Activated T-helper 1 cell treated with anti-CD3 and anti-CD28 coated beads, Interleukin-12 subunit alpha, Interleukin-12 subunit beta, Interleukin-2, Interleukin-4 antibody, amounts not matched to agents 30 ng/mL and 10 ng/mL and 1 ng/mL, durations not matched to agents 14 hours and 24 hours and 36 hours (primary cell): ENCODE data around the gene DHCR24. TPM values are rescaled to one million over a fixed set of nuclear protein-coding genes. Genes with fewer than 3 reads are reported as not detected.

ENCODE experiments used
- DNase-seq: peaks from one replicate; pipeline ENCODE4 v3.0.0; 2021; ENCODE audit warnings: low spot score
- H3K27ac Mint-ChIP-seq: one replicate; pipeline ENCODE4 v1.8.0; 2021; ENCODE audit warnings: mild to moderate bottlenecking, mixed read lengths
- H3K27me3 Mint-ChIP-seq: one replicate; pipeline ENCODE4 v1.8.0; 2022; ENCODE audit warnings: mild to moderate bottlenecking, moderate library complexity, mixed read lengths; ENCODE audit not compliant: insufficient read depth
- H3K36me3 Mint-ChIP-seq: one replicate; pipeline ENCODE4 v1.8.0; 2021; ENCODE audit warnings: low read depth, mixed read lengths
- H3K4me1 Mint-ChIP-seq: one replicate; pipeline ENCODE4 v1.8.0; 2021; ENCODE audit warnings: low read depth, mixed read lengths
- H3K4me3 Mint-ChIP-seq: one replicate; pipeline ENCODE4 v1.8.0; 2021; ENCODE audit warnings: mild to moderate bottlenecking, moderate library complexity, mixed read lengths
- H3K9me3 Mint-ChIP-seq: one replicate; pipeline ENCODE4 v1.8.0; 2021; ENCODE audit warnings: mixed read lengths
- intact Hi-C: fragments of 100-400 bp; cut with micrococcal nuclease; formaldehyde crosslinking; loops from one replicate; pipeline ENCODE4 v1.15.1; 2024
- total RNA-seq: library from RNA; stranded (reverse); gene quantifications from 2 replicates; pipeline ENCODE4 v1.2.3, GENCODE V29; 2022

DHCR24 gene
- total RNA-seq, 1 donor from 2014 or later = 211 TPM

DNA sequence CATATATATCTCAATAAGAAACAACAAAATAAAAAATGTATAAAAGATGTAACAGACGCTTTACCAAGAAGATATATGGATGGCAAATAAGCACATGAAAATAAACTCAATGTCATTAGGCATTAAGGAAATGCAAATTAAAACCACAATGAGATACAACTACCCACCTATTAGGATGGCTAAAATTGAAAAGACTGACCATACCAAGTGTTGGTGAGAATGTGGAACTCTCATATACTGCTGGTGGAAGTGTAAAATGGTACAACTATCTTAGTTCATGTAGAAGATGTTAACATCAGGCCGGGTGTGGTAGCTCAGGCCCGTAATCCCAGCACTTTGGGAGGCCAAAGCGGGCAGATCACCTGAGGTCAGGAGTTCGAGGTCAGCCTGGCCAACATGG is 43.5 kb downstream of the DHCR24 start:
- no peak for DNase-seq
- intact Hi-C loops = no loop called here
- H3K9me3 Mint-ChIP-seq = no peaks in the 10 kb centered on the region

DNA sequence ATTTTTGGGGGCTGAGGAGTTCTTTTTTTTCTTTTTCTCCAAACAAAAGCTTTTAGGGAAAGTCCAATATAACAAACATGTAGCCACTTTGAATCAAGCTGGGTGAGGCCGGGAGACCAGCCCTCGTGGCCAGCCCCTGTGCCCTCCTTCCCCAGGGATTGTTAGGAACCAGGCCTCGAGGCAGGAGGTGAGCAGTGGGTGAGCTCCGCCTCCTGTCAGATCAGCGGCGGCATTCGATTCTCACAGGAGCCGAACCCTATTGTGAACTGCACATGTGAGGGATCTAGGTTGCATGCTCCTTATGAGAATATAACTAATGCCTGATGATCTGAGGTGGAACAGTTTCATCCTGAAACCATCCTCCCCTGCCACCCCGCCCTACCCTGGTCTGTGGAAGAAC is 44.0 kb downstream of the DHCR24 start:
- H3K27ac Mint-ChIP-seq = no peak overlapping the region
- DNase-seq = no peak
- no peaks in the 10 kb centered on the region for H3K9me3 Mint-ChIP-seq
- H3K4me3 Mint-ChIP-seq = no peak overlapping the region
- no peaks in the 10 kb centered on the region for H3K4me1 Mint-ChIP-seq
- no peaks in the 10 kb centered on the region for H3K27me3 Mint-ChIP-seq
- intact Hi-C loops = no loop called here
- H3K36me3 Mint-ChIP-seq = peaks cover 9% of the 10 kb centered on the region

More for the DNA sequence above, 43.5 kb downstream of the DHCR24 start:
- Mint-ChIP-seq H3K27me3 (no peaks in the 10 kb centered on the region), H3K4me1 (no peaks in the 10 kb centered on the region), H3K36me3 (peaks cover 12% of the 10 kb centered on the region), H3K4me3 (no peak overlapping the region), H3K27ac (no peak overlapping the region)

DNA sequence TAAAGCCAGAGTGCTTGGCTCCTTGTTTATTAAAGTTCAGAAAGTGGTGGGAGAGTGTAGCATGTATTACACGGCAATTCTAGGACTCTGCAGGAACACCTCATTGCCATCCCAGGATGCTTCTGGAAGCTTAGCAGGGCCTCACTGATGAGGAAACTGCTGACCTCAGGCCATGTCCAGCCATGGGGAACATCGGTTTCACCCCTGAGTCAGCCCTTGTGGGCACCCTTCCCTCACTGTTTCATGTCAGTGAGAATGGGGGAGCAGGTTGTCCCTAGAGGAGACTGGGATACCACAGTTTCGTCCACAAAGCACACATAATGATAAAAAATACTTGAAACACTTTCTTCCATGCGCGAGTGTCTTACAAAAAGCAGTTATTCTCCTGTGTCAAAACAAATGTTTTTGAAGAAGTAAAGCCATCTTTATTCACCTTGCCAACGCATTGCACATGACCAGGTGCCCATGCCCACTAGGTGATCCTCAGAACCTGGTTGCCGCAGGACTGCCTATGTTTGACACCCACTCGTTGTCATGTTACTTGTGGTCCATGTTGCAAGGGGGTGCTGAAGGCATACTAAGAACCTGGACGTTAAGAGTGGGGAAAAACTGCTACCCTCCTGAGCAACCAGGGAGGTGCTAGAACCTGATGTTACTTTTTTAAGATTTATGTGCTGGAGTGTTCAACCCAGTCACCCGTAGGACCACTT is 44.6 kb downstream of the DHCR24 start:
- Mint-ChIP-seq H3K4me1 (no peaks in the 10 kb centered on the region), H3K9me3 (no peaks in the 10 kb centered on the region), H3K27me3 (no peaks in the 10 kb centered on the region), H3K4me3 (no peak overlapping the region), H3K27ac (no peak overlapping the region), H3K36me3 (peaks cover 4% of the 10 kb centered on the region)
- intact Hi-C loops = no loop called here
- DNase-seq = no peak

DNA sequence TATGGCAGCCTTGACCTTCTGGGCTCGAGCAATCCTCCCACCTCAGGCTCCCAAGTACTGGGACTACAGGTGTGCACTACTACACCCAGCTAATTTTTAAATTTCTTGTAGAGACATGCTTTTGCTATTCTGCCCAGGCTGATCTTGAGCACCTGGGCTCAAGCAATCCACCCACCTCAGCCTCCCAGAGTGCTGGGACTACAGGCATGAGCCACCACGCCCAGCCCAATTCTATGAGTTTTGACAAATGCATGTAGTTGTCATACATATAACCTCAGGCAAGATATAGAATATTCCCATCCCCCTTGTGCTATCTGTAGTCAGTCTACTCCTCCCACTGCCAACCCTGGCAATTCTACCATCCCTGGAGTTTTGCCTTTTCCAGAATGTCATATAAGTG is 47.2 kb downstream of the DHCR24 start:
- H3K27me3 Mint-ChIP-seq = peaks cover 4% of the 10 kb centered on the region
- no peaks in the 10 kb centered on the region for H3K36me3 Mint-ChIP-seq
- intact Hi-C loops = no loop called here

DNA sequence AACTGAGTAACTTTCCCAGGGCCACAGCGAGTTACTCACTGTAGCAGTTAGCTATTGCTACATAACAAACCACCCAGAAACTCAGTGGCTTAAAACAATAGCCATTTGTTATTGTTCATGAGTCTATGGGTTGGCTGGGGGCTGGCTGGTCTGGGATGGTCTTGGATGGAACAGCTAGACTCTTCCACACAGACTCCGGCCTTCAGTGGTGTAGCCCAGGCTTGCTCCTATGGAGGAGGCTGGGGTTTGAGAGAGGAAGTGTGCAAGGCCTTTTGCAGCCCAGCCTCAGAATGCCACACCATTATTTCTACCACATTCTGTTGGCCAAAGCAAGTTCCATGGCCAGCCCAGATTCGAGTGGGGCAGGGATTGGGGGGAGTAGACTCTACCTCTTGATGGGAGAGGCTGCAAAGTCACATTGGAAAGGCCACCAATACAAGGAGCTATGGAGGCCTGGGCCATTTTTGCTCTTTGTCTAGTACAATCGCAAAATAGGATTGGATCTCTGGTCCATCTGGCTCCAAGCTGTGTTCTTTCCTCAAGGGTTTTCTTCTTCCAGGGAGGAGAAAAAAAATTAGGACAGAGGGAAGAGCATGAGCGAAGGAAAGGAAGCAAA is 48.3 kb downstream of the DHCR24 start:
- no peak for DNase-seq
- Mint-ChIP-seq H3K27me3 (peaks cover 4% of the 10 kb centered on the region), H3K27ac (no peak overlapping the region), H3K4me1 (no peaks in the 10 kb centered on the region), H3K4me3 (no peak overlapping the region), H3K9me3 (no peaks in the 10 kb centered on the region), H3K36me3 (no peaks in the 10 kb centered on the region)
- intact Hi-C loops = no loop called here

More for the DNA sequence above, 47.2 kb downstream of the DHCR24 start:
- H3K4me1 Mint-ChIP-seq = no peaks in the 10 kb centered on the region
- no peaks in the 10 kb centered on the region for H3K9me3 Mint-ChIP-seq
- H3K27ac Mint-ChIP-seq = no peak overlapping the region
- H3K4me3 Mint-ChIP-seq = no peak overlapping the region
- no peak for DNase-seq

DNA sequence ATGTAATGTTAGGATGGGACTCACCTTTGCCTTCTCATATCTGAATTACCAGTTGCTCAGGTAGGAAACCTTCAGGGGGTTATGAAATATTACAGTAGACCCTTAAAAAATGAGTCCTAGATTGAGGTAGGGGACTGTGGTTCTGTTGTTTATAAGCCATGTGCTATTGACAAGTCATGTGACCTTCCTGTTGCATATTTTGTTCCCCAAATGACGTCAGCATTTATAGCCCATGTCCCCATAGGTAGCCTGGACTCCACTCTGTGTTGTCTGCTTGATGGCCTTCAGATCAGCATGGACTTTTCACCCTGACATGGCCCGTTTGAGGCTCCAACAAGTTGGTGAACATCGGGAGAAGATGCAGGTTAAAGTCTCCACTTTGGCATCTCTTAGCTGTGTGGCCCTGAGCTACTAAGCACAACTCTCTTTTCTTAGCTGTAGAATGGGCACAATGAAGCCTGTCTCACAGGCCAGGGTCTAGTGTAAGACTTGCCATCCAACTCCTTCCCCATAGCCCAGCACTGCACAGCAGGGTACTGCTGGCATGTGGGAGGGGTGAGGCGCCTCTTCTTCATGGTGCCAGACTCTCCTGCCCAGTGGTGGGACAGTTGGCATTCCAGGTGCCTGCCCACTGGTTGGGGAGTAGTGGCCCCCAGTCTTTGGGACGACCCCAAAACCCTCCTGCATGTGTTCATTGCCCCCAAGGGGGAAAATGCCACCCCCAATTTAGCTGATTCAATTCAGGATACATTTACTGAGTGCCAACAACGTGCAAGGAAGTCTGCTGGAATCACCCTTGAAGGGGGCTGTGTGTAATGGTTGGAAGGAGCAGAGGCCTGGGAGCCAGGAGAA is 49.8 kb downstream of the DHCR24 start:
- Mint-ChIP-seq H3K4me3 (no peak overlapping the region), H3K36me3 (no peaks in the 10 kb centered on the region), H3K27me3 (peaks cover 4% of the 10 kb centered on the region), H3K4me1 (no peaks in the 10 kb centered on the region), H3K9me3 (no peaks in the 10 kb centered on the region), H3K27ac (no peak overlapping the region)
- DNase-seq = no peak
- intact Hi-C loops = no loop called here

DNA sequence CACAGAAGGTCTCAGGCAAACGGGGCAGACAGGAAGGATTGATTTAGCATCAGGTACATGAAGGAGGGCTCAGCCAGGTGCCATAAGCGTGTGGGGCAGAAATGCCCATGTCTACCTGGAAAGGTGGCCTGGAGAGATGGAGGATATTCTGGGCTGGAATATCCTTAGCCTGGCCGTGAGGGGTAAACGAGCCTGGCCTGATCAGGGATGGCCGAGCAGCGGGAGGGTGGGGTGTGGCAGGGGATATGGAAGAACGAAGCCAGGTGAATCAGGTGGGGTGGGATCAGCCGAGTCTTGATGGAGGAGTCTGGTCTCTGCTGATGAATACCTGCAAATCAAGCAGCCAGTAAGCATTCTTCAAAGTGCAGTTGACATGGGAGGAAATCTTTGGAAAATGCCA is 50.4 kb downstream of the DHCR24 start:
- Mint-ChIP-seq H3K4me3 (no peak overlapping the region), H3K27me3 (peaks cover 4% of the 10 kb centered on the region), H3K9me3 (no peaks in the 10 kb centered on the region), H3K27ac (no peak overlapping the region), H3K4me1 (no peaks in the 10 kb centered on the region), H3K36me3 (no peaks in the 10 kb centered on the region)
- DNase-seq = no peak
- intact Hi-C loops = no loop called here

DNA sequence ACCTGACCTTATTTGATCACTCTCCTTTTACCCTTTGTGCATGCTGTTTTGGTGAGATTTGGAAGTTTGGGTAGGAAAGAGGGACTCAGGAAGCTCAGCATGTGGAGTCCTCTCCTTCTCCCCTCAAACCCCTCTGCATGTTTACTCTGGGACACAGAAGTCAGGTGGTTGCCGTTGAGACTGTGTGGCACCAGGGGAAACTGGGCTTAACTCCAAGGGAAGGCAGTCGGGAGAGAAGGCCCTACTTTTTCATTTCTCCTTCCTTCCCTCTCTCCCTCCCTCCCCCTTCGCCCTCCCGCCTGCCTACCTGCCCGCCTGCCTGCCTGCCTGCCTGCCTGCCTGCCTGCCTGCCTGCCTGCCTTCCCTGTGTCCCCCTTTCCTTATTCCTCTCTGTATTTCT is 51.0 kb downstream of the DHCR24 start:
- H3K4me1 Mint-ChIP-seq = no peaks in the 10 kb centered on the region
- no peaks in the 10 kb centered on the region for H3K36me3 Mint-ChIP-seq
- peaks cover 4% of the 10 kb centered on the region for H3K27me3 Mint-ChIP-seq
- H3K4me3 Mint-ChIP-seq = no peak overlapping the region
- H3K27ac Mint-ChIP-seq = no peak overlapping the region
- no peak for DNase-seq
- no peaks in the 10 kb centered on the region for H3K9me3 Mint-ChIP-seq
- intact Hi-C loops = no loop called here

DNA sequence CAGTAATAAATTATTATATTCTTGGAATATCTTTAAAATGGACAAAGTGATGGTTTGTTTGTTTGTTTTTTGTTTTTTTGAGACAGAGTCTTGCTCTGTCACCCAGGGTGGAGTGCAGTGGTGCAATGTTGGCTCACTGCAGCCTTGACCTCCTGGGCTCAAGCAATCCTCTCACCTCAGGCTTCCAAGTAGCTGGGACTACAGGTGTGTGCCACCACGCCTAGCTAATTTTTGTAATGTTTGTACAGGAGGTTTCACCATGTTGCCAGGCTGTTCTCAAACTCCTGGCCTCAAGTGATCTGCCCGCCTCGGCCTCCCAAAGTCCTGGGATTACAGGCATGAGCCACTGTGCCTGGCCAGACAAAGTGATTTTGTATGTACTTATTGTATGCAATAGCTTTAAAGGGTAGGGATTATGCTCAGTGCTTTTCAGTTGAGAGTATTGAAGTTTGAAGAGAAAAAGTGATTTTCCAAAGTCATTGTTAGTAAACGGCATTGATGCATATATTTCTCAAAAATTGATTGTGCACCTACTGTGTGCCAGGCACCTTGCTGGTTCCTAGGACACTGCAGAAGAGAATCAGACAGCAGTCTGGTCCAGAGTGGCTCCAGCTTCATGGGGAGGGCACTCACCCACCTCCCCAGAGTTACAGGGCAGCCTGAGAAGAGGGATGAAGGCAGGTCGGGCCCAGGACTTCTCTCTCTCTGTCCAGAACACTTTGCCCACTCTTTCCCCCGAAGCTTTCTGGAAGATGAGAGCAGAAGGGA is 51.7 kb downstream of the DHCR24 start:
- intact Hi-C loops = no loop called here
- DNase-seq = no peak
- Mint-ChIP-seq H3K4me3 (no peak overlapping the region), H3K9me3 (peaks cover 6% of the 10 kb centered on the region), H3K27ac (no peak overlapping the region), H3K36me3 (no peaks in the 10 kb centered on the region), H3K27me3 (peaks cover 6% of the 10 kb centered on the region), H3K4me1 (no peaks in the 10 kb centered on the region)

DNA sequence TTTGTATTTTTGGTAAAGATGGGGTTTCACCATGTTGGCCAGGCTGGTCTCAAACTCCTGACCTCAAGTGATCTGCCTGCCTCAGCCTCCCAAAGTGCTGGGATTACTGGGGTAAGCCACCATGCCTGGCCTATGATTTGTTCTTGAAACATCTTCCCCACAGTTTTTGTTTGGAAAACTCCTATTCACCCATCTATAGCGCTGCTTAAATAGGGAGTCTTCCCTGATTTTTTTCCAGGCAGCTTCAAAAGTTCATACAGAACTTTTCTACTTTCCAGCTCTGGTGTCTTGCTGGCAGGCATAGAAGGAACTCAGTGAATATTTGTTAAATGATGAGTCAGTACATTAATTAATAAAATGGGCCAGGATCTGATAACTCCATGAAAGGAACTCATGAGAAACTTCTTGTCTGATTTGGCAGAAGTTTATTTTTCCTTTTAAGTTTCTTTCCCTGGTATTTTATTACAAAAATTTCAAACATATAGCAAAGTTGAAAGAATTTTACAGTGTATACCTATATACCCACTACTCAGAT is 52.9 kb downstream of the DHCR24 start:
- intact Hi-C loops = no loop called here
- Mint-ChIP-seq H3K9me3 (peaks cover 6% of the 10 kb centered on the region), H3K27ac (no peak overlapping the region), H3K4me1 (no peaks in the 10 kb centered on the region), H3K27me3 (peaks cover 6% of the 10 kb centered on the region), H3K4me3 (no peak overlapping the region), H3K36me3 (no peaks in the 10 kb centered on the region)
- no peak for DNase-seq

DNA sequence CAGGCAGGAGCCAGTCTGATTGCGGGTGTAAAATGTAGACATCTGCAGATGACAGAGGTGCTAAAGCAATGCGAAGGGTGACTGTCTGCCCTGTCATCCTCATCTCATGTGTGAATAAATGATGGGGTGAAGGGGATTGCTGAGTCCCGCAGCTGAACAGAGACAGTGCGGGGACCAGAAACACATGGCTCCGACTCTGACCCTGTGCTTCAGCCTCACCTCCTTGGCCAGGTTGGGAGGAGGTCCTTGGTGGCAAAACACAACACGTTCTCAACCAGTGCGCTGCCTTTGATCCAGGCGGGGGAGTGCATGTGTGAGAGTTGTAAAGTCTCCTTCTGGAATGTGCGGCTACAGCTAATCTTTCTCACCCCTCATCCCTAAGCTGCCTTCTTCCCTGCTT is 53.9 kb downstream of the DHCR24 start:
- Mint-ChIP-seq H3K36me3 (no peaks in the 10 kb centered on the region), H3K9me3 (peaks cover 9% of the 10 kb centered on the region), H3K4me3 (no peak overlapping the region), H3K27ac (no peak overlapping the region), H3K27me3 (peaks cover 6% of the 10 kb centered on the region), H3K4me1 (no peaks in the 10 kb centered on the region)
- intact Hi-C loops = no loop called here
- DNase-seq = no peak

DNA sequence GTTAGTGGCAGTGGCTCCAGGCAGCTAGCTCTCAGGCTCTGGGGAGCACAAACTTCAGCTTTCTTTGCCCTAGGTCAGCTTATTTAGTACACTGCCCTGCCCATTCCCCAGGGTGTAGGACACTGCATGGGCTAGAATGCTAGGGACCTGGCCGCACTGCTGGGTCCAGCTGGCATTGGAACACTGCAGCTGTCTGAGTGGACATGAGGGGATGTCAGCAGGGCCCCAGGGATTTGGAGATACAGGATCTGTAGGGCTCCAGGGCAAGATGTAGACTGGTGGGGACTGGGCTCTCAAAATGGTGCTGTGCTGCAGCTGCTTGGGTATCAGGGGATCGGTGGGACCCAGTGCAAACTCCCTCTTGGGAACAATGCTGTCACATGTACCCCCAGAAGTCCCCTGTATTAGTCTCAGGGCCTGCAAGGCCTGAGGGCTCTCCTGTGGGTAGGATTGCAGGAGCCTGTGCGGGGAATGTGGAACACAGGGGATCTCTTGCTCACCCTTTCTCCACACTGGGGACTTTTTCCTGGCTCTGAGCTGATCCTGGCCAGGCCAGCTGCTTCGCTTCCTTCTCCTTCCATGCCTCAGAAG is 60.7 kb downstream of the DHCR24 start:
- no peak for DNase-seq
- Mint-ChIP-seq H3K4me1 (no peaks in the 10 kb centered on the region), H3K9me3 (peaks cover 34% of the 10 kb centered on the region), H3K27ac (no peak overlapping the region), H3K4me3 (no peak overlapping the region), H3K27me3 (peaks cover 9% of the 10 kb centered on the region), H3K36me3 (no peaks in the 10 kb centered on the region)
- intact Hi-C loops = no loop called here
